GM12878 (cell line): ENCODE data around the gene DBET. TPM values are rescaled to one million over a fixed set of nuclear protein-coding genes. Genes with fewer than 3 reads are reported as not detected.
"Not testable (repeated sequence)": the region's sequence is repeated elsewhere in the genome, so short reads cannot be mapped to it uniquely, and the experiment has no call there.

Experiments
- ATAC-seq: fragments of 200-7000 bp; cut with Tn5 transposase; 3 replicates; pipeline ENCODE4 v1.9.1; 2020; ENCODE audit warnings: mild to moderate bottlenecking, moderate library complexity
- BruUV-seq: library from RNA; stranded (reverse); fragments of 400-500 nt; replicated peaks from 2 replicates; lab custom pipeline; 2021; lab: Mats Ljungman, UMichigan
- CTCF ChIA-PET: fragments of 300-600 bp; sonication (Branson Sonifier 250); formaldehyde crosslinking; extraction: SDS; loops from one replicate; lab custom pipeline; 2021; ENCODE audit warnings: inconsistent platforms; lab: Yijun Ruan, JAX
- POLR2A ChIA-PET: fragments of 350-600 bp; formaldehyde crosslinking; extraction: SDS; loops from one replicate; lab custom pipeline; 2021; ENCODE audit warnings: inconsistent platforms; lab: Charles Lee
- RAD21 ChIA-PET: fragments of 300-600 bp; sonication (Branson Sonifier 250); formaldehyde crosslinking; loops from one replicate; lab custom pipeline; 2023; ENCODE audit warnings: antibody characterized with exemption; ENCODE audit not compliant: unreplicated experiment; lab: Charles Lee
- SMC1A ChIA-PET: fragments of 300-600 bp; sonication (Branson Sonifier 250); formaldehyde crosslinking; loops from one replicate; lab custom pipeline; 2023; ENCODE audit not compliant: unreplicated experiment, uncharacterized antibody; lab: Charles Lee
- DNase-seq: peaks from one replicate; pipeline ENCODE4 v3.0.0-alpha.2; 2011; ENCODE audit warnings: low read depth, low spot score
- FAIRE-seq: peaks from 3 replicates; lab custom pipeline; 2011; peaks lifted over from hg19 to GRCh38; lab: Jason Lieb, UNC
- H2AFZ ChIP-seq: 2 replicates; pipeline ENCODE4 v1.6.0; 2011; ENCODE audit warnings: low read depth, low read length, control low read depth; ENCODE audit not compliant: control insufficient read depth
- H3K27ac ChIP-seq: 2 replicates; pipeline ENCODE4 v1.5.1; 2011; ENCODE audit warnings: control low read depth; ENCODE audit not compliant: control insufficient read depth, insufficient read depth
- H3K27me3 ChIP-seq, 2 experiments: replicated peaks in 1 of 2; 2 replicates each; pipeline versions ENCODE4 v1.6.0 to v1.6.1; 2011; ENCODE audit warnings: low read length in 1 of 2; ENCODE audit not compliant: control insufficient read depth in 2 of 2, insufficient read depth in 2 of 2
- H3K36me3 ChIP-seq, 2 experiments: 2 replicates each; pipeline ENCODE4 v1.5.1; 2011; ENCODE audit warnings: low read length in 1 of 2; ENCODE audit not compliant: control insufficient read depth in 2 of 2, insufficient read depth in 2 of 2
- H3K4me1 ChIP-seq: 2 replicates; pipeline ENCODE4 v1.6.1; 2011; ENCODE audit warnings: mild to moderate bottlenecking, low read length, moderate library complexity, mixed read lengths; ENCODE audit not compliant: control insufficient read depth, insufficient read depth
- H3K4me2 ChIP-seq: 2 replicates; pipeline ENCODE4 v1.6.0; 2011; ENCODE audit warnings: control low read depth; ENCODE audit not compliant: control insufficient read depth, insufficient read depth
- H3K4me3 ChIP-seq: fragments of 200-600 bp; sonication (generic); 2 replicates; pipeline ENCODE4 v1.5.1; 2016
- H3K79me2 ChIP-seq: 2 replicates; pipeline ENCODE4 v1.6.0; 2011; ENCODE audit warnings: low read length; ENCODE audit not compliant: control insufficient read depth, insufficient read depth
- H3K9ac ChIP-seq: 2 replicates; pipeline ENCODE4 v1.8.0; 2011; ENCODE audit warnings: low read length, control low read depth, mixed read lengths; ENCODE audit not compliant: control insufficient read depth, insufficient read depth
- H3K9me3 ChIP-seq: replicated peaks from 3 replicates; pipeline ENCODE4 v1.5.1; 2011; ENCODE audit warnings: mild to moderate bottlenecking, low read length; ENCODE audit not compliant: control insufficient read depth, insufficient read depth
- H4K20me1 ChIP-seq: 2 replicates; pipeline ENCODE4 v1.6.0; 2011; ENCODE audit not compliant: control insufficient read depth, insufficient read depth
- CUX1 ChIP-seq: IDR thresholded peaks from 2 replicates; pipeline ENCODE4 v1.6.1; 2012; ENCODE audit warnings: improper control_type of control experiment, low read depth, low read length; ENCODE audit not compliant: insufficient replicate concordance
- MXI1 ChIP-seq: fragments of 150-350 bp; IDR thresholded peaks from 2 replicates; pipeline ENCODE4 v1.6.1; 2011; ENCODE audit warnings: low read depth, mild to moderate bottlenecking, inconsistent platforms, low read length, improper control_type of control experiment
- ZNF24 ChIP-seq: fragments of 450-650 bp; IDR thresholded peaks from 2 replicates; pipeline ENCODE4 v1.6.1; 2017; ENCODE audit warnings: antibody characterized with exemption, mild to moderate bottlenecking
- WGBS: methylation state at CpG from one replicate; pipeline ENCODE4 v1.1.6; 2016; ENCODE audit warnings: low lambda C conversion rate; ENCODE audit not compliant: insufficient replicate concordance, insufficient coverage; ENCODE audit errors: missing lambda C conversion rate; 5-methylcytosine and 5-hydroxymethylcytosine counted together
- in situ Hi-C: fragments of 300-500 bp; cut with MboI; formaldehyde crosslinking; loops from 9 replicates; pipeline ENCODE4 v1.14.3; 2018; ENCODE audit warnings: mixed read lengths
- intact Hi-C: fragments of 100-400 bp; cut with micrococcal nuclease; formaldehyde crosslinking; loops from one replicate; pipeline ENCODE4 v1.14.2; 2022; ENCODE audit not compliant: unreplicated experiment
- polyA plus RNA-seq, 11 experiments: library from polyadenylated mRNA; depleted of rRNA in 4 of 11; unstranded in 6 of 11; stranded (reverse) in 5 of 11; fragments of >200 nt; fragmentation: Nextera tagmentation in 4 of 11; fragmentation: Illumina TruSeq in 1 of 11; extraction: Ambion mirVana in 4 of 11; extraction: Trizol in 1 of 11; gene quantifications; 1 replicate in 1 of 11; 2 replicates in 10 of 11; pipeline versions ENCODE4 v1.2.1 to v1.2.3, GENCODE V29; 2011 to 2016; ENCODE audit warnings: inconsistent platforms in 2 of 11, missing spikeins in 2 of 11, low read depth in 1 of 11
- total RNA-seq, 4 experiments: library from RNA; depleted of rRNA in 3 of 4; stranded (reverse); fragments of >200 nt in 3 of 4; fragmentation: Illumina TruSeq in 1 of 4; extraction: Trizol in 1 of 4; gene quantifications; 2 replicates each; pipeline versions ENCODE4 v1.2.1 to v1.2.3, GENCODE V29; 2013 to 2021
- TF ChIP-seq, protein P1 (sequence below): fragments of 450-650 bp; conservative IDR thresholded peaks from 2 replicates; pipeline ENCODE4 v1.6.1; 2017; ENCODE audit warnings: mild to moderate bottlenecking, moderate library complexity

The DBET gene
- total and polyA plus RNA-seq, 10 of the 15 experiments (the other 5 are each of a cell fraction or from before 2014, with no cell fraction given), result not detected

GRCh38 chr4:190110570-190111295 is 46.4 kb downstream of the DBET start:
- CTCF ChIA-PET, result not testable (repeated sequence)

More at GRCh38 chr4:190110570-190111295, 46.4 kb downstream of the DBET start:
- DNase-seq, ATAC-seq, H3K4me1 ChIP-seq, H3K36me3 ChIP-seq, POLR2A ChIA-PET, SMC1A ChIA-PET, FAIRE-seq, H3K4me2 ChIP-seq, H3K9ac ChIP-seq, H3K27me3 ChIP-seq, in situ Hi-C loops, H4K20me1 ChIP-seq, H3K27ac ChIP-seq, BruUV-seq, RAD21 ChIA-PET, H2AFZ ChIP-seq, H3K79me2 ChIP-seq, H3K9me3 ChIP-seq, intact Hi-C loops, H3K4me3 ChIP-seq: not testable (repeated sequence)
- 11% methylated on average over 4 of the region's 4 CpGs for WGBS
- TF ChIP-seq CUX1 (peak; percentile 22), ZNF24 (peak; percentile 33; the same call in 1 of the 2 replicates), MXI1 (peak; percentile 47; the same call in 1 of the 2 replicates)
- TF ChIP-seq, protein P1, sequence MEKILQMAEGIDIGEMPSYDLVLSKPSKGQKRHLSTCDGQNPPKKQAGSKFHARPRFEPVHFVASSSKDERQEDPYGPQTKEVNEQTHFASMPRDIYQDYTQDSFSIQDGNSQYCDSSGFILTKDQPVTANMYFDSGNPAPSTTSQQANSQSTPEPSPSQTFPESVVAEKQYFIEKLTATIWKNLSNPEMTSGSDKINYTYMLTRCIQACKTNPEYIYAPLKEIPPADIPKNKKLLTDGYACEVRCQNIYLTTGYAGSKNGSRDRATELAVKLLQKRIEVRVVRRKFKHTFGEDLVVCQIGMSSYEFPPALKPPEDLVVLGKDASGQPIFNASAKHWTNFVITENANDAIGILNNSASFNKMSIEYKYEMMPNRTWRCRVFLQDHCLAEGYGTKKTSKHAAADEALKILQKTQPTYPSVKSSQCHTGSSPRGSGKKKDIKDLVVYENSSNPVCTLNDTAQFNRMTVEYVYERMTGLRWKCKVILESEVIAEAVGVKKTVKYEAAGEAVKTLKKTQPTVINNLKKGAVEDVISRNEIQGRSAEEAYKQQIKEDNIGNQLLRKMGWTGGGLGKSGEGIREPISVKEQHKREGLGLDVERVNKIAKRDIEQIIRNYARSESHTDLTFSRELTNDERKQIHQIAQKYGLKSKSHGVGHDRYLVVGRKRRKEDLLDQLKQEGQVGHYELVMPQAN, result 0 out of 2 replicates have a peak, but pooled peaks have one; percentile 36
